ENCODE results near the gene EEF1G.

- TF ChIP-seq POLR2A (IDR thresholded peaks at IDR 0.05; ENCODE audit: low read depth) (no peak), POLR2AphosphoS5 (IDR thresholded peaks at IDR 0.05) (no peak), EP300 (IDR thresholded peaks at IDR 0.05) (no peak)
- TF ChIP-seq, protein P1, sequence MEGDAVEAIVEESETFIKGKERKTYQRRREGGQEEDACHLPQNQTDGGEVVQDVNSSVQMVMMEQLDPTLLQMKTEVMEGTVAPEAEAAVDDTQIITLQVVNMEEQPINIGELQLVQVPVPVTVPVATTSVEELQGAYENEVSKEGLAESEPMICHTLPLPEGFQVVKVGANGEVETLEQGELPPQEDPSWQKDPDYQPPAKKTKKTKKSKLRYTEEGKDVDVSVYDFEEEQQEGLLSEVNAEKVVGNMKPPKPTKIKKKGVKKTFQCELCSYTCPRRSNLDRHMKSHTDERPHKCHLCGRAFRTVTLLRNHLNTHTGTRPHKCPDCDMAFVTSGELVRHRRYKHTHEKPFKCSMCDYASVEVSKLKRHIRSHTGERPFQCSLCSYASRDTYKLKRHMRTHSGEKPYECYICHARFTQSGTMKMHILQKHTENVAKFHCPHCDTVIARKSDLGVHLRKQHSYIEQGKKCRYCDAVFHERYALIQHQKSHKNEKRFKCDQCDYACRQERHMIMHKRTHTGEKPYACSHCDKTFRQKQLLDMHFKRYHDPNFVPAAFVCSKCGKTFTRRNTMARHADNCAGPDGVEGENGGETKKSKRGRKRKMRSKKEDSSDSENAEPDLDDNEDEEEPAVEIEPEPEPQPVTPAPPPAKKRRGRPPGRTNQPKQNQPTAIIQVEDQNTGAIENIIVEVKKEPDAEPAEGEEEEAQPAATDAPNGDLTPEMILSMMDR (IDR thresholded peaks at IDR 0.05), result no peak
These were observed 48.9 kb upstream of the EEF1G start for GRCh38 chr11:62622476-62623089.
